ENCODE results near the gene ZNF574. TPM values are rescaled to one million over a fixed set of nuclear protein-coding genes. Genes with fewer than 3 reads are reported as not detected.

The ZNF574 gene
- total RNA-seq, 4 donors from 2014 or later = 11.0 to 24.2 (median 17.0) TPM

DNA sequence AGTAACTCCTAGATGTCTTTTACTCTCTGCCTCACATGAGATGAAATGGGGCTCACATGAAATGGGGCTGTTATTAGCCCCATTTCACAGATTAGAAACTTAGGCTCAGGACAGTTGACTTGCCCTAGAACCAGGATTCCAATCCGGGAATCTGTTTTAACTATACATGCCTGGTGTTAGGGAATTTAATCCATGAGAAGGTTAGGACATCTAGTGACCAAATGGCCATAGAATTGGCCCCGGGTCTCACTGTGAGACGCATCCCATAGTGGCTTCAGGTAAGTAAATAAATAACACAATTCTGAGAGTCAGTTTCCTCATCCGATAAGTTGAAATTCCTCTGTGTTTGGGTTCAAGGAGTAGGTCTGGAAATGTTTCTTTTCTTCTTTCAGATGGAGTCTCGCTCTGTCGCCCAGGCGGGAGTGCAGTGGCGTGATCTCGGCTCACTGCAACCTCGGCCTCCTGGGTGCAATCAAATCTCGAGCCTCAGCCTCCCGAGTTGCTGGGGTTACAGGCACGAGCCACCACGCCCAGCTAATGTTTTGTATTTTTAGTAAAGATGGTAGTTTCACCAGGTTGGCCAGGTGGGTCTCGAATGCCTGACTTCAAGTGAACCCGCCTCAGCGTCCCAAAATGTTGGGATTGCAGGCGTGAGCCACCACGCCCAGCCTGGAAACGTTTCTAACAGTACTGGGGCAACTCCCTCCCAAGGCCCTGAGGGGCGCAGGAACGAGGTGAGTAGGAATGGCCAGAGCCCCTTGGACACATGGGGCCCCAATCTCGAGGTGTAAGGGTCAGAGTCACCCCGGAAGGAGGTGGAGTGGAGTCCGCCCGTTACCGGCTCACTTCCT is 1.2 kb upstream of the ZNF574 start:
- Histone ChIP-seq H3K27ac (peak overlapping the region; percentile 95 to 97 (median 96)), H3K4me3 (peak overlapping the region; percentile 89 to 100 (median 96)), H3K4me1 (peaks cover 0 to 15% (median 5%) of the 10 kb centered on the region in 4 donors), H3K9me3 (no peaks in the 10 kb centered on the region), H3K36me3 (peaks cover 0 to 13% (median 0%) of the 10 kb centered on the region in 3 donors), H3K27me3 (peaks cover 0 to 2% of the 10 kb centered on the region in 2 donors)
- DNase-seq = peak in 2 of 3 donors; percentile 58 to 65
- TF ChIP-seq, protein P1, sequence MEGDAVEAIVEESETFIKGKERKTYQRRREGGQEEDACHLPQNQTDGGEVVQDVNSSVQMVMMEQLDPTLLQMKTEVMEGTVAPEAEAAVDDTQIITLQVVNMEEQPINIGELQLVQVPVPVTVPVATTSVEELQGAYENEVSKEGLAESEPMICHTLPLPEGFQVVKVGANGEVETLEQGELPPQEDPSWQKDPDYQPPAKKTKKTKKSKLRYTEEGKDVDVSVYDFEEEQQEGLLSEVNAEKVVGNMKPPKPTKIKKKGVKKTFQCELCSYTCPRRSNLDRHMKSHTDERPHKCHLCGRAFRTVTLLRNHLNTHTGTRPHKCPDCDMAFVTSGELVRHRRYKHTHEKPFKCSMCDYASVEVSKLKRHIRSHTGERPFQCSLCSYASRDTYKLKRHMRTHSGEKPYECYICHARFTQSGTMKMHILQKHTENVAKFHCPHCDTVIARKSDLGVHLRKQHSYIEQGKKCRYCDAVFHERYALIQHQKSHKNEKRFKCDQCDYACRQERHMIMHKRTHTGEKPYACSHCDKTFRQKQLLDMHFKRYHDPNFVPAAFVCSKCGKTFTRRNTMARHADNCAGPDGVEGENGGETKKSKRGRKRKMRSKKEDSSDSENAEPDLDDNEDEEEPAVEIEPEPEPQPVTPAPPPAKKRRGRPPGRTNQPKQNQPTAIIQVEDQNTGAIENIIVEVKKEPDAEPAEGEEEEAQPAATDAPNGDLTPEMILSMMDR (IDR thresholded peaks at IDR 0.05) = no peak
- no peak for TF ChIP-seq POLR2A (IDR thresholded peaks at IDR 0.05)

DNA sequence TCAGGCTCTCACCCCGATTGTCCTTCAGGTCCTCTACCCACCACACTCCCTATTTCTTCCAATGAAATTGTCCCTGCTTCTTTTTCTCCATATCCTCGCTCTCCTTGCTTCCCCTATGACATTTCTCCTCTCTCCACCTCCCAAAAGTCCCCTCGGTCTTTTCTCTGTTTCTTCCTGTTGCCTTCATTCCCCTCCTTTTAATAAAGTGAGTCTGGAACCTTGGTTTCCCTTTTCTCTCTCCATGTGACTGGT is 676 bp upstream of the ZNF574 start:
- DNase-seq = no peak
- Histone ChIP-seq H3K27ac (peak overlapping the region; percentile 95 to 97 (median 96)), H3K36me3 (peaks cover 0 to 19% (median 0%) of the 10 kb centered on the region in 3 donors), H3K4me3 (peak overlapping the region; percentile 89 to 100 (median 96)), H3K27me3 (no peaks in the 10 kb centered on the region), H3K9me3 (no peaks in the 10 kb centered on the region), H3K4me1 (peaks cover 0 to 15% (median 5%) of the 10 kb centered on the region in 4 donors)
- TF ChIP-seq, protein P1 (IDR thresholded peaks at IDR 0.05) = no peak
- TF ChIP-seq POLR2A (IDR thresholded peaks at IDR 0.05) = no peak

DNA sequence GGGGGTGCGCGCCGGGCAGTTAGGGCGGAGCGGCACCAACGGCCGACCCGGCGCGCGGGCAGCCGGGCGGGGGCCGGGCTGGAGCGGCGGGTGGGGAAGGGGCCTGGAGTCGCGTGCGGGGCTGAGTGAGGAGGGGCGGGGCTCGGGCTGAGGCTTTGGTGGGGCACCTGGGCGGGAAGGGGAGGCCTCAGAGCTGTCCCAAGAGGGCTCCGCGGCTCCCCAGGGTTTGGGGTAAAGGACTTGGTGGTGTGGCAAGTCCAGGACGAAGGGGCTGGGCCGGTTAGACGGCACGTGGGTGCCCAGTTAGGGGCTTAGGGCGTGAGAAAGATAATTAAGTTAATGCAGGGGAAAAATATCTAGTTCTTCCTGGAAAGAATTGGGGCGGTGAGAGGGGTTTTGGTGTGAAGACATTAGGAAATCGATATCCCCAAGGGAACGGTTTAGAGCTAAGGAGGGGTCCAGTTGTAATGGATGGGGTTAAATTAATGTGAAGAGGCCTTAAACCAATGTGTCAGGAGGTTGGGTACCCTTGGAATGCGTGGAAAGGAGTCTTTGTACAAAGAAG is 496 bp downstream of the ZNF574 start:
- H3K4me3 ChIP-seq = peak overlapping the region; percentile 89 to 100 (median 96)
- peaks cover 0 to 30% (median 0%) of the 10 kb centered on the region in 3 donors for H3K36me3 ChIP-seq
- TF ChIP-seq, protein P1 (IDR thresholded peaks at IDR 0.05) = no peak
- H3K27ac ChIP-seq = peak overlapping the region; percentile 80 to 97 (median 96)
- H3K4me1 ChIP-seq = peaks cover 0 to 22% (median 5%) of the 10 kb centered on the region in 4 donors
- no peaks in the 10 kb centered on the region for H3K27me3 ChIP-seq
- peak in 2 of 3 donors; percentile 58 to 70 for DNase-seq
- no peaks in the 10 kb centered on the region for H3K9me3 ChIP-seq

DNA sequence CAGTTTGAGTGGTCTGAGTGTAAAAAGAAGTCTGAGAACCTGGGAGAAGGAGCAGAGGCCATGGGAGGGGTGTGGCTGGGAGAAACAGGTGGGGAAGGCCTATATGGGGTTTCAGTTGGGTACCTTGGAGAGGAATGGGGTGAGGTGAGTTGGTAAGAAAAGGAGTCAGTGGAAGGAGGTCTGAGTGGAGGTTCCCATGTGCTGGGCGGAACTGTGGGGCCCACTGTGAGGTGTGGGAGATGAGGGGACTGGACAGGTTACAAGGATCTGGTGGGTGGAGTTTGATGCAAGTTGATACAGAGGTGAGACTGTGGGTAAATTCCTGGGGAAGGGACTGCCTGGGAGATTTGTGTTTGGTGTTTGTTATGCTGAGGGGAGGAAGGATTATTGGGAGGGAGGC is 2.1 kb downstream of the ZNF574 start:
- Histone ChIP-seq H3K27ac (no peak overlapping the region), H3K4me1 (peaks cover 0 to 31% (median 5%) of the 10 kb centered on the region in 4 donors), H3K27me3 (no peaks in the 10 kb centered on the region), H3K4me3 (no peak overlapping the region), H3K9me3 (no peaks in the 10 kb centered on the region), H3K36me3 (peaks cover 0 to 30% (median 0%) of the 10 kb centered on the region in 3 donors)
- TF ChIP-seq, protein P1 (IDR thresholded peaks at IDR 0.05) = no peak
- no peak for TF ChIP-seq POLR2A (IDR thresholded peaks at IDR 0.05)
- DNase-seq = no peak

DNA sequence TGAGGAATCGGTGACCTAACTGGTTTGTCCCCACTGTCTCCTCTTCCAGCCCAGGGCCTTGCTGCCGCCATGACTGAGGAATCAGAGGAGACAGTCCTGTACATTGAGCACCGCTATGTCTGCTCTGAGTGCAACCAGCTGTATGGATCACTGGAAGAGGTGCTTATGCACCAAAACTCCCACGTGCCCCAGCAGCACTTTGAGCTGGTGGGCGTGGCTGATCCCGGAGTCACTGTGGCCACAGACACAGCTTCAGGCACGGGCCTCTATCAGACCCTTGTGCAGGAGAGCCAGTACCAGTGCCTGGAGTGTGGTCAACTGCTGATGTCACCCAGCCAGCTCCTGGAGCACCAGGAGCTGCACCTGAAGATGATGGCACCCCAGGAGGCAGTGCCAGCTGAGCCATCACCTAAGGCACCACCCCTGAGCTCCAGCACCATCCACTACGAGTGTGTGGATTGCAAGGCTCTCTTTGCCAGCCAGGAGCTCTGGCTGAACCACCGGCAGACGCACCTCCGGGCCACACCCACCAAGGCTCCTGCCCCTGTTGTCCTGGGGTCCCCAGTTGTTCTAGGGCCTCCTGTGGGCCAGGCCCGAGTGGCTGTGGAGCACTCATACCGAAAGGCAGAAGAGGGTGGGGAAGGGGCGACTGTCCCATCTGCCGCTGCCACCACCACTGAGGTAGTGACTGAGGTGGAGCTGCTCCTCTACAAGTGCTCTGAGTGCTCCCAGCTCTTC is 2.7 kb downstream of the ZNF574 start:
- Histone ChIP-seq H3K36me3 (peaks cover 0 to 30% (median 0%) of the 10 kb centered on the region in 3 donors), H3K27ac (no peak overlapping the region), H3K27me3 (no peaks in the 10 kb centered on the region), H3K4me3 (no peak overlapping the region), H3K4me1 (peaks cover 0 to 31% (median 5%) of the 10 kb centered on the region in 4 donors), H3K9me3 (no peaks in the 10 kb centered on the region)
- TF ChIP-seq POLR2A (IDR thresholded peaks at IDR 0.05) = no peak
- TF ChIP-seq, protein P1 (IDR thresholded peaks at IDR 0.05) = no peak
- no peak for DNase-seq
